SK-N-SH (cell line): ENCODE results near the gene TP53BP2. TPM values are rescaled to one million over a fixed set of nuclear protein-coding genes. Genes with fewer than 3 reads are reported as not detected.

Experiments
- CTCF ChIA-PET: fragments of 300-600, 350-600 bp; formaldehyde crosslinking; extraction: SDS; loops from one replicate; lab custom pipeline; 2021; lab: Yijun Ruan, JAX
- POLR2A ChIA-PET: fragments of 350-600 bp; sonication (Branson Sonifier 250); formaldehyde crosslinking; extraction: SDS; loops from one replicate; lab custom pipeline; 2020; ENCODE audit warnings: antibody characterized with exemption, inconsistent platforms; lab: Yijun Ruan, JAX
- DNase-seq: peaks from one replicate; pipeline ENCODE4 v3.0.0; 2012
- H2AFZ ChIP-seq: fragments of 200-600 bp; sonication (generic); 2 replicates; pipeline ENCODE4 v1.8.1; 2016; ENCODE audit warnings: antibody characterized with exemption, mild to moderate bottlenecking, low read depth
- H3F3A ChIP-seq: fragments of 200-600 bp; sonication (generic); replicated peaks from 2 replicates; pipeline ENCODE3; 2016; ENCODE audit warnings: antibody characterized with exemption, mild to moderate bottlenecking; ENCODE audit not compliant: insufficient read depth
- H3K27ac ChIP-seq, 2 experiments: fragments of 200-500 bp in 1 of 2; fragments of 200-600 bp in 1 of 2; sonication (Bioruptor generic) in 1 of 2; sonication (generic), shearing (Covaris generic) in 1 of 2; 2 replicates each; pipeline versions ENCODE4 v1.5.1 to v1.6.1; 2014 to 2016; ENCODE audit warnings: low read depth in 2 of 2, inconsistent platforms in 1 of 2, low read length in 1 of 2, mild to moderate bottlenecking in 1 of 2, mixed read lengths in 1 of 2
- H3K27me3 ChIP-seq: fragments of 200-600 bp; sonication (generic), shearing (Covaris generic); 2 replicates; pipeline ENCODE4 v1.6.1; 2016; ENCODE audit warnings: mixed run types; ENCODE audit not compliant: insufficient read depth
- H3K36me3 ChIP-seq, 2 experiments: fragments of 200-500 bp in 1 of 2; fragments of 200-600 bp in 1 of 2; sonication (Bioruptor generic) in 1 of 2; sonication (generic) in 1 of 2; replicated peaks in 1 of 2; 2 replicates each; pipeline versions ENCODE3 to v1.5.1; 2014 to 2016; ENCODE audit warnings: low read length in 1 of 2, mild to moderate bottlenecking in 1 of 2; ENCODE audit not compliant: insufficient read depth in 2 of 2, control insufficient read depth in 1 of 2
- H3K4me1 ChIP-seq, 2 experiments: fragments of 200-500 bp in 1 of 2; fragments of 200-600 bp in 1 of 2; sonication (Bioruptor generic) in 1 of 2; sonication (generic), shearing (Covaris generic) in 1 of 2; 2 replicates each; pipeline versions ENCODE4 v1.5.1 to v1.6.1; 2014 to 2016; ENCODE audit warnings: low read depth in 1 of 2, low read length in 1 of 2, mixed run types in 1 of 2; ENCODE audit not compliant: insufficient read depth in 2 of 2, control insufficient read depth in 1 of 2
- H3K4me2 ChIP-seq: fragments of 200-600 bp; sonication (generic), shearing (Covaris generic); 2 replicates; pipeline ENCODE4 v1.6.1; 2017; ENCODE audit warnings: mixed run types
- H3K4me3 ChIP-seq, 2 experiments: fragments of 200-500 bp in 1 of 2; fragments of 200-600 bp in 1 of 2; sonication (Bioruptor generic) in 1 of 2; sonication (generic), shearing (Covaris generic) in 1 of 2; 2 replicates each; pipeline versions ENCODE4 v1.5.1 to v1.8.1; 2014 to 2016; ENCODE audit warnings: low read depth in 2 of 2, inconsistent platforms in 1 of 2, low read length in 1 of 2, mild to moderate bottlenecking in 1 of 2, mixed read lengths in 1 of 2, moderate library complexity in 1 of 2
- H3K79me2 ChIP-seq: fragments of 200-600 bp; sonication (generic); 2 replicates; pipeline ENCODE4 v1.8.1; 2017; ENCODE audit warnings: mild to moderate bottlenecking; ENCODE audit not compliant: insufficient read depth
- H3K9ac ChIP-seq: fragments of 200-600 bp; sonication (generic); 2 replicates; pipeline ENCODE4 v1.6.1; 2017; ENCODE audit warnings: mixed run types
- H3K9me2 ChIP-seq: fragments of 200-600 bp; sonication (generic); 2 replicates; pipeline ENCODE4 v1.6.1; 2017; ENCODE audit warnings: mixed run types
- H3K9me3 ChIP-seq: fragments of 200-600 bp; sonication (generic); 2 replicates; pipeline ENCODE4 v1.6.1; 2017; ENCODE audit warnings: mixed run types, mild to moderate bottlenecking, moderate library complexity
- H4K20me1 ChIP-seq: fragments of 200-600 bp; sonication (generic); 2 replicates; pipeline ENCODE4 v1.6.1; 2017; ENCODE audit warnings: mild to moderate bottlenecking, mixed run types; ENCODE audit not compliant: insufficient read depth
- EP300 ChIP-seq, 2 experiments: IDR thresholded peaks; 2 replicates each; pipeline versions ENCODE4 v1.4.0 to v1.6.1; 2012; ENCODE audit warnings: borderline replicate concordance in 1 of 2, low read depth in 1 of 2, low read length in 1 of 2
- EZH2phosphoT487 ChIP-seq: fragments of 200-600 bp; sonication (generic); IDR thresholded peaks from 2 replicates; pipeline ENCODE4 v1.6.1; 2017; ENCODE audit warnings: low read depth, mixed run types, mild to moderate bottlenecking, antibody characterized with exemption, moderate library complexity, borderline replicate concordance
- GABPA ChIP-seq: IDR thresholded peaks from 2 replicates; pipeline ENCODE4 v1.4.0; 2012; ENCODE audit warnings: low read depth, mild to moderate bottlenecking
- GATA2 ChIP-seq: sonication (generic); formaldehyde crosslinking; IDR thresholded peaks from 2 replicates; pipeline ENCODE4 v1.5.0; 2020; ENCODE audit warnings: mild to moderate bottlenecking, missing genetic modification reagents
- JUND ChIP-seq: IDR thresholded peaks from 2 replicates; pipeline ENCODE4 v1.4.0; 2012
- MEF2A ChIP-seq: IDR thresholded peaks from 2 replicates; pipeline ENCODE4 v1.4.0; 2012; ENCODE audit warnings: low read depth, borderline replicate concordance
- MXI1 ChIP-seq: IDR thresholded peaks from 2 replicates; pipeline ENCODE4 v1.6.1; 2012; ENCODE audit warnings: mild to moderate bottlenecking, low read depth, low read length, improper control_type of control experiment
- PBX3 ChIP-seq: IDR thresholded peaks from 2 replicates; pipeline ENCODE4; 2012
- RCOR1 ChIP-seq: fragments of 150-350 bp; IDR thresholded peaks from 2 replicates; pipeline ENCODE4 v1.6.1; 2017; ENCODE audit warnings: antibody characterized with exemption, low read length
- REST ChIP-seq: IDR thresholded peaks from 2 replicates; pipeline ENCODE4 v1.6.1; 2012; ENCODE audit warnings: mild to moderate bottlenecking, low read depth, low read length, moderate library complexity
- RFX5 ChIP-seq: IDR thresholded peaks from 2 replicates; pipeline ENCODE4 v1.6.1; 2012; ENCODE audit warnings: mild to moderate bottlenecking, improper control_type of control experiment, low read length
- SMC3 ChIP-seq: IDR thresholded peaks from 2 replicates; pipeline ENCODE4 v1.6.1; 2012; ENCODE audit warnings: low read depth, low read length, improper control_type of control experiment
- YY1 ChIP-seq: IDR thresholded peaks from 2 replicates; pipeline ENCODE4 v1.4.0; 2012; ENCODE audit warnings: low read depth, mild to moderate bottlenecking
- WGBS: methylation state at CpG from one replicate; pipeline ENCODE4 v1.1.6; 2017; ENCODE audit warnings: low lambda C conversion rate; 5-methylcytosine and 5-hydroxymethylcytosine counted together
- polyA plus RNA-seq, 3 experiments: library from polyadenylated mRNA; depleted of rRNA; stranded (reverse); fragments of >200 nt; gene quantifications; 2 replicates each; pipeline ENCODE4 v1.2.3, GENCODE V29; 2012
- TF ChIP-seq, protein P1 (sequence below): fragments of 150-350 bp; IDR thresholded peaks from 2 replicates; pipeline ENCODE4 v1.6.1; 2016; ENCODE audit warnings: mild to moderate bottlenecking, low read depth, low read length
- TF ChIP-seq, protein P2 (sequence below): IDR thresholded peaks from 2 replicates; pipeline ENCODE4 v1.4.0; 2012; ENCODE audit warnings: low read depth
- TF ChIP-seq, protein P3 (sequence below): fragments of 150-350 bp; IDR thresholded peaks from 2 replicates; pipeline ENCODE4 v1.6.1; 2017; ENCODE audit warnings: antibody characterized with exemption, low read length, low read depth, borderline replicate concordance

TP53BP2 gene
- polyA plus RNA-seq, 1 of the 3 experiments (the other 2 are of a cell fraction): 11.4 TPM

GRCh38 chr1:223824287-223824686 lies 21.5 kb downstream of the TP53BP2 start:
- ChIA-PET POLR2A (interaction anchor here (1.7 kb wide), 1 partner anchor 22 kb away, joined by 7 read pairs; the partner anchor contains the start of gene TP53BP2), CTCF (interaction anchor here (1.4 to 3.2 kb wide), 4 partner anchors 12 to 75 kb away, joined by 3 to 14 read pairs (median 8); partner anchors contain the start of gene TP53BP2)
- Histone ChIP-seq H3K36me3 (peaks cover 8 to 11% of the 10 kb centered on the region in 2 experiments), H4K20me1 (peaks cover 23% of the 10 kb centered on the region), H2AFZ (no peak overlapping the region), H3K79me2 (peaks cover 88% of the 10 kb centered on the region), H3K9me2 (no peaks in the 10 kb centered on the region), H3K4me2 (no peak overlapping the region), H3F3A (no peaks in the 10 kb centered on the region), H3K9ac (no peak overlapping the region), H3K9me3 (no peaks in the 10 kb centered on the region), H3K27me3 (no peaks in the 10 kb centered on the region), H3K4me1 (peaks cover 2 to 23% of the 10 kb centered on the region in 2 experiments; a peak in 3 of 4 replicates), H3K4me3 (no peak overlapping the region), H3K27ac (no peak overlapping the region)
- no peak for DNase-seq
- TF ChIP-seq JUND: no peak
- WGBS: 97% methylated on average over 9 of the region's 9 CpGs

DNA sequence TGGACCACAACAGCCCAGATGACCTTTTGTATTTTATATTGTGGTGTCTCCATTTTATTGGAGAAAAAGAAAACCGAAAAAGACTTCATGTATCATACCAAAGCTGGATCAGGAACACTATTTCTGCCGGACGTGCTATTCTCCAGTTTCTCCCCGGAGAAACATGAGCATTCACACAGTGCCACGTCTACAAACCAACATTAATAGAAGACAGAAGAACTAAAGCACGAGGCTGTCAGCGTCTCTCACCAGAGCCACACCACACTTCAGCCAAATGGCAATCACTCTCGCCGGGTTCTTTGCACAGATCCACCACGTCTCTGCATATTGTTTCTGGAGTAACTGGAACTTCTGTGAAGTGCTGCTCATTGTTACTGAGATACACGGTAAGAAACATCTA lies 24.8 kb downstream of the TP53BP2 start:
- H3K79me2 ChIP-seq: peaks cover 82% of the 10 kb centered on the region
- no peak overlapping the region for H3K4me3 ChIP-seq
- TF ChIP-seq YY1 (no peak), RFX5 (no peak), EP300 (IDR thresholded peaks at IDR 0.05; ENCODE audit: borderline replicate concordance in 1 of 2, low read depth in 1 of 2, low read length in 1 of 2) (no peak), MEF2A (no peak), GATA2 (CRISPR knock-in tag) (no peak), RCOR1 (no peak), REST (no peak), SMC3 (no peak), JUND (no peak), PBX3 (no peak), GABPA (no peak), MXI1 (no peak), EZH2phosphoT487 (no peak)
- TF ChIP-seq, protein P1, sequence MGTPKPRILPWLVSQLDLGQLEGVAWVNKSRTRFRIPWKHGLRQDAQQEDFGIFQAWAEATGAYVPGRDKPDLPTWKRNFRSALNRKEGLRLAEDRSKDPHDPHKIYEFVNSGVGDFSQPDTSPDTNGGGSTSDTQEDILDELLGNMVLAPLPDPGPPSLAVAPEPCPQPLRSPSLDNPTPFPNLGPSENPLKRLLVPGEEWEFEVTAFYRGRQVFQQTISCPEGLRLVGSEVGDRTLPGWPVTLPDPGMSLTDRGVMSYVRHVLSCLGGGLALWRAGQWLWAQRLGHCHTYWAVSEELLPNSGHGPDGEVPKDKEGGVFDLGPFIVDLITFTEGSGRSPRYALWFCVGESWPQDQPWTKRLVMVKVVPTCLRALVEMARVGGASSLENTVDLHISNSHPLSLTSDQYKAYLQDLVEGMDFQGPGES: no peak
- TF ChIP-seq, protein P2, sequence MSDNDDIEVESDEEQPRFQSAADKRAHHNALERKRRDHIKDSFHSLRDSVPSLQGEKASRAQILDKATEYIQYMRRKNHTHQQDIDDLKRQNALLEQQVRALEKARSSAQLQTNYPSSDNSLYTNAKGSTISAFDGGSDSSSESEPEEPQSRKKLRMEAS: no peak
- TF ChIP-seq, protein P3, sequence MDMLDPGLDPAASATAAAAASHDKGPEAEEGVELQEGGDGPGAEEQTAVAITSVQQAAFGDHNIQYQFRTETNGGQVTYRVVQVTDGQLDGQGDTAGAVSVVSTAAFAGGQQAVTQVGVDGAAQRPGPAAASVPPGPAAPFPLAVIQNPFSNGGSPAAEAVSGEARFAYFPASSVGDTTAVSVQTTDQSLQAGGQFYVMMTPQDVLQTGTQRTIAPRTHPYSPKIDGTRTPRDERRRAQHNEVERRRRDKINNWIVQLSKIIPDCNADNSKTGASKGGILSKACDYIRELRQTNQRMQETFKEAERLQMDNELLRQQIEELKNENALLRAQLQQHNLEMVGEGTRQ: no peak
- CTCF ChIA-PET: interaction anchor here (1.1 to 3.1 kb wide), 4 partner anchors 9 to 230 kb away, joined by 3 to 13 read pairs (median 5); partner anchors contain the start of gene TP53BP2
- no peaks in the 10 kb centered on the region for H3F3A ChIP-seq
- H3K4me1 ChIP-seq: peaks cover 0 to 15% of the 10 kb centered on the region in 2 experiments; a peak in 2 of 4 replicates
- peaks cover 22% of the 10 kb centered on the region for H4K20me1 ChIP-seq
- H3K9ac ChIP-seq: no peak overlapping the region
- no peaks in the 10 kb centered on the region for H3K27me3 ChIP-seq
- H3K36me3 ChIP-seq: peaks cover 3 to 15% of the 10 kb centered on the region in 2 experiments
- POLR2A ChIA-PET: no interaction called here
- no peak for DNase-seq
- WGBS: 97% methylated on average over 11 of the region's 11 CpGs
- no peaks in the 10 kb centered on the region for H3K9me3 ChIP-seq
- H3K27ac ChIP-seq: no peak overlapping the region
- no peaks in the 10 kb centered on the region for H3K9me2 ChIP-seq
- no peak overlapping the region for H2AFZ ChIP-seq
- H3K4me2 ChIP-seq: no peak overlapping the region
